Skeletal muscle tissue (tissue), 4 donors: ENCODE data around the gene DCTN2. TPM values are rescaled to one million over a fixed set of nuclear protein-coding genes. Genes with fewer than 3 reads are reported as not detected.

Experiments used
- H3K27ac ChIP-seq: one replicate; pipeline ENCODE4 v1.7.0; 2013; ENCODE audit warnings: mild to moderate bottlenecking, low read depth, low read length, inconsistent platforms
- H3K27me3 ChIP-seq, 3 donors: one replicate each; pipeline ENCODE4 v1.7.0; 2013; ENCODE audit warnings: low read length in 3 of 3; ENCODE audit not compliant: control insufficient read depth in 3 of 3, insufficient read depth in 3 of 3
- H3K36me3 ChIP-seq, 3 donors: one replicate each; pipeline ENCODE4 v1.7.0; 2013; ENCODE audit warnings: low read length in 3 of 3; ENCODE audit not compliant: control insufficient read depth in 3 of 3, insufficient read depth in 3 of 3
- H3K4me1 ChIP-seq, 3 donors: one replicate each; pipeline ENCODE4 v1.7.0; 2013; ENCODE audit warnings: low read length in 3 of 3, mild to moderate bottlenecking in 3 of 3; ENCODE audit not compliant: control insufficient read depth in 3 of 3, insufficient read depth in 3 of 3
- H3K4me3 ChIP-seq, 3 donors: one replicate each; pipeline ENCODE4 v1.7.0; 2013; ENCODE audit warnings: low read length in 3 of 3
- H3K9ac ChIP-seq, 3 donors: one replicate each; pipeline ENCODE4 v1.7.0; 2013; ENCODE audit warnings: low read length in 3 of 3, mild to moderate bottlenecking in 3 of 3, moderate library complexity in 2 of 3, low read depth in 1 of 3
- H3K9me3 ChIP-seq, 3 donors: one replicate each; pipeline ENCODE4 v1.7.0; 2013; ENCODE audit warnings: low read length in 3 of 3; ENCODE audit not compliant: control insufficient read depth in 3 of 3
- total RNA-seq: library from RNA; depleted of rRNA; stranded (reverse); fragments of >200 nt; gene quantifications from one replicate; pipeline ENCODE4 v1.2.3, GENCODE V29; 2014
- donor health status: Osteomylitis.

The DCTN2 gene
- total RNA-seq, 1 donor from 2014 or later, result 79.9 TPM

DNA sequence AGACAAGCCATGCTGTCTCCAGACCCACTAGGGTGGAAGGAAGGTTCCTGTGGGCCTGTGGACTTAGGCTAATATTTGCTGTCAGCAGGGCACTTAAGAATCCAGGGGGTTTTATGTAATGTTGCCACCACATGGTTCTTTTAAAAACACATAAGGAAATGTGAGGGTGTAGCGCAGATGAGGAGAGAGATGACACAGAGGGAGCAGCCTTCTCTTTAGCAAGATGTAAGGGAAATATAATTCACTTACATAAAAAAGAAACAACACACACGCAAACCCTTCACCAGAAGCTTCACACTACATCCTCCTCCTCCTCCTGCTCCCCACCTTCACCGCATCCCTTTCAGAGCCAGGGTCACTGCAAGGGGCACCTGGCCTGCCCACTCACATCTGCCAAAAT lies 39.1 kb upstream of the DCTN2 start:
- Histone ChIP-seq H3K9me3 (no peaks in the 10 kb centered on the region), H3K27me3 (peaks cover 0 to 17% (median 6%) of the 10 kb centered on the region in 3 donors), H3K4me3 (no peak overlapping the region), H3K9ac (no peak overlapping the region), H3K4me1 (peaks cover 6 to 8% (median 6%) of the 10 kb centered on the region in 3 donors), H3K27ac (no peak overlapping the region), H3K36me3 (no peaks in the 10 kb centered on the region)

DNA sequence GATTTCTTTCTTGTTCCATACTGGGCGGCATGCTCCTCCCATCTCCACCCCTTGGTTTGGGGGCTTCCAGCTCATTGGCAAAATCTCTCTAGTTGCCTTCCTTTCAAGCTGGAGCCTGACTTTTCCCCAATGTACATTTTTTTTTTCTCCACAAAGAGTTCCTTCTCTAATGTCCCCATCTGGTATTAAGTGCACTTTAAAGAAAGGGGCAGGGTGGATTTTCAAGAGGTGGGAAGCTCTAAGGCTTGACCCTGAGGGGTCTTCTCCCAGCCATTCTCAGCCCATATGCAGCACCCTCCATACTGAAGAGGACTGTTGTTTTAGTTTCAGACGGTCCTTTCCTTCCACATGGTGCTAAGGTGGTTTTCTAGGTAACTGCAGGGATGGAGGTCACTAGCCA lies 38.2 kb upstream of the DCTN2 start:
- H3K36me3 ChIP-seq, result no peaks in the 10 kb centered on the region
- peaks cover 0 to 17% (median 6%) of the 10 kb centered on the region in 3 donors for H3K27me3 ChIP-seq
- no peaks in the 10 kb centered on the region for H3K9me3 ChIP-seq

DNA sequence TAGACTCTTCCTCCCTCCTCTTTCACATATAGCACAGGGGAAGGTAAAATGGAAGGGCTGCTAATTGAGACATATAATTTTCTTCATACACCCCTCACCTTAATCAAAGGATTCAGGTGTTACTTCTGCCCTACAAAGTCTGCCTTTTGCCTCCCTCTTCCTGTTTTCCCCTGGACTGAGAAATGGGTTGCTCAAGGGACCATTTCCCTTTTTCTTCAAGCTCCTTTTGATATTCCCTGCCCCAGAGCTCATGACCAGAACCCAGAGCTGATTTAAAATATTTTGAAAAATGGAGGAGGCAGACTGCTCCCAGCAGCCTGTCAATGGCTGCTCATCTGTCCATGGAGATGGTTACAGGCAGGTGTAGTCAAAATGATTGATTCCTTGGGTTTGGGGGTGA lies 37.7 kb upstream of the DCTN2 start:
- H3K9ac ChIP-seq, result no peak overlapping the region
- H3K36me3 ChIP-seq, result no peaks in the 10 kb centered on the region
- H3K4me1 ChIP-seq, result peaks cover 0 to 4% (median 0%) of the 10 kb centered on the region in 3 donors
- H3K9me3 ChIP-seq, result no peaks in the 10 kb centered on the region
- H3K27ac ChIP-seq, result no peak overlapping the region
- peaks cover 0 to 17% (median 6%) of the 10 kb centered on the region in 3 donors for H3K27me3 ChIP-seq
- H3K4me3 ChIP-seq, result no peak overlapping the region

More for the DNA sequence above, 38.2 kb upstream of the DCTN2 start:
- Histone ChIP-seq H3K27ac (no peak overlapping the region), H3K4me1 (peaks cover 0 to 4% (median 0%) of the 10 kb centered on the region in 3 donors), H3K4me3 (no peak overlapping the region), H3K9ac (no peak overlapping the region)

DNA sequence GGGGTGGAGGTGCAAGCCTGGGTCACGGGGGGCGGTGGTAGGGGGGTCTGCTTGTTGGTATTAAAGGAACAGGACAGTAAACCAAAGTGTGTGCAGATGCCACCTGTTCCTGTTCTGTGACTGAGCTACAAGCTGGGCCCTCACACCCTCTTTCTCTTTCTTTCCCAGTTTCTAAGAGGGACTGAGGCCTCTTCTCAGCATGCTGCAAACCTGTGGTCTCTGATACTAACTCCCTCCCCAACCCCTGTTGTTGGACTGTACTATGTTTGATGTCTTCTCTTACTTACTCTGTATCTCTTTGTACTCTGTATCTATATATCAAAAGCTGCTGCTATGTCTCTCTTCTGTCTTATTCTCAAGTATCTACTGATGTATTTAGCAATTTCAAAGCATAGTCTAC lies 37.1 kb upstream of the DCTN2 start:
- Histone ChIP-seq H3K4me1 (peaks cover 0 to 4% (median 0%) of the 10 kb centered on the region in 3 donors), H3K9me3 (no peaks in the 10 kb centered on the region), H3K9ac (no peak overlapping the region), H3K36me3 (no peaks in the 10 kb centered on the region), H3K27ac (no peak overlapping the region), H3K27me3 (peaks cover 0 to 17% (median 6%) of the 10 kb centered on the region in 3 donors), H3K4me3 (no peak overlapping the region)

DNA sequence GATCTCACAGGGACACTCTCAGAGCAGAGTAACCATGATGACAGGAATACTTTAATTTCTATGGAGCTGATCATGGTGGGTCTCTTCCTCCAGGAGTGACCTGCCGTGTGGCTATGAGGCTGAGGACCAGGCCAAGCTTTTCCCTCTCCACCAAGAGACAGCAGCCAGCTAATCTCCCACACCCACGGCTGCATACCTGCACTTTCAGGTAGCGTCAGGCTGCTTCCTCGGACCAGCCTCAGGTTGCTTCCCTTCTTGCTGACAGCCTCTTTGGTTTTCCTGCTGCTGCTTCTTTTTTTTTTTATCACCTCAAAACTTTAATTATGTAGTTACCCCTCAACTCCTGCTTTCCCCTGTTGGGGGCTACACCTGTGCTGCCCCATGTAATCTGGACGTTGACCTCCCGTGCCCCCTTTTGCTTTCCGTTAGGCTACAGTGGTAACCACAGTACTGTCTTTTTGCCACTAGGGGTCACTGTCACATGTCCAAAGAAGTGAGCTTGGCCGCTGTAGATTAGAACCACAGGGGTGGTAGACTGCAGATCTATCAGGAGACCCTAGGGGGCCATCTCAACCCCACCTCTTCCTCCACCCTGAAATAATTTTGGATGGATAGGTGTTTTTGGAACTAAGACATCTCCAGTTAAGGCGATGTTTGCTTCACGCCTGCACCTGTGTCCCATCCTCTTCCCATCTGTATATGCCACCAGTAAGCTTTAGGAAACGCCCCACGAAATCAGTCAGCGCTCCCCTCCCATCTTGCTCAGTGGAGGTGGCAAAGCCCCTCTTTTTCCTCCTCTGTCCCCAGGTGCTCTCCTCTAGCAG lies 36.2 kb upstream of the DCTN2 start:
- H3K9me3 ChIP-seq, result no peaks in the 10 kb centered on the region
- no peak overlapping the region for H3K9ac ChIP-seq

DNA sequence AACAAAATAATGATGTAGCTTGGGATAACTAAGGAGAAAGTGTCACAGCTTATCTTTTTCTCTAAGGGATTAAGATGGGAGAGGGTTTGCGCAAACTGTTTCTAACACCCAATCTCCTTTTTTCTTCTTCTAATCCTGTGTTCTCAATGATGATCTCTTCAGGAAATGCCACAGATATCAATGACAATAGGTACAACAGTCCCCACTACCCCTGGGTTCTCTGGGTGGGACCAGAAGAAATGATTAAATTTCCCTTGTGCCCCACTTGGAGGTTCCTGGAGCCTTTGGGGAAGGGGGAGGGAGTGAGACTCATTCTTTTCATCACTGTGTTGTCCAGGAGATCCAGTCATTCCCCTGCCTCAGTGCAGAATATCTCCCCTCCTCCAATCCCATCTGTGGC lies 35.4 kb upstream of the DCTN2 start:
- Histone ChIP-seq H3K4me1 (peaks cover 0 to 4% (median 0%) of the 10 kb centered on the region in 3 donors), H3K9ac (no peak overlapping the region), H3K27ac (no peak overlapping the region), H3K36me3 (no peaks in the 10 kb centered on the region), H3K9me3 (no peaks in the 10 kb centered on the region), H3K4me3 (no peak overlapping the region), H3K27me3 (peaks cover 0 to 7% (median 0%) of the 10 kb centered on the region in 3 donors)

More for the DNA sequence above, 36.2 kb upstream of the DCTN2 start:
- Histone ChIP-seq H3K27me3 (peaks cover 0 to 9% (median 5%) of the 10 kb centered on the region in 3 donors), H3K4me3 (no peak overlapping the region), H3K36me3 (no peaks in the 10 kb centered on the region), H3K27ac (no peak overlapping the region), H3K4me1 (peaks cover 0 to 4% (median 0%) of the 10 kb centered on the region in 3 donors)

DNA sequence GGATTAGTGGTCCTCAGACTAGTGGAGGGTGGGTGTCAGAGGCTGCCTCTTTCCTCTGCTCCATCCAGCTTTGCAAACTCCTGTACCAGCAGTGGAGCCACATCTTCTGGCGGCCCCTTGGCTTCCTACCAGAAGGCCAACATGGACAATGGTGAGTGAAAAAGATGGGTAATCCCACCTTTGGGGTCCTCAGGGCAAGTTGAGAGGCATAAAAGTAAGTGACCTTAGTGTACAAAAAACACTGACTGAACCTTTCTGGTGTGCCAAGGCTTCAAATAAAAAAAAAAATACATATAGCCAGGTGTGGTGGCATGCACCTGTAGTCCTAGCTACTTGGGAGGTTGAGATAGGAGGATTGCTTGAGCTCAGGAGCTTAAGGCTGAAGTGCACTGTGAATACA lies 34.8 kb upstream of the DCTN2 start:
- Histone ChIP-seq H3K4me3 (no peak overlapping the region), H3K9me3 (no peaks in the 10 kb centered on the region)

DNA sequence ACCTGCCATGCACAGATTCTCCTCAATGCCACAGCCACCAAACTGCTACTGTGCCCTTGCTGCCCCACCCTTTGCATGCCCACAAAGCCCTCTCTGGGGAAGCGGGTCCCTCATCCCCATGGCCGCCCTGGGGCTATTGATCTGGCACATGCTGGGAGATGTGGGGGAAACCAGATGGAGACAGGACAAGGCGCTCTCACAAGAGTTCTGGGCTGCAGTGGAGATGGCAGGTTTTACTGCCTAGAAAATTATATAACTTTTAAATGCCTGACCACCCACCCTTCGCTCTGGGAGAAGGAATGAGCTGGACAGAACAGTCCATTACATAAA lies 33.4 kb upstream of the DCTN2 start:
- Histone ChIP-seq H3K4me1 (peaks cover 0 to 4% (median 0%) of the 10 kb centered on the region in 3 donors), H3K9me3 (no peaks in the 10 kb centered on the region), H3K27ac (no peak overlapping the region), H3K36me3 (no peaks in the 10 kb centered on the region), H3K27me3 (peaks cover 0 to 7% (median 0%) of the 10 kb centered on the region in 3 donors), H3K4me3 (no peak overlapping the region), H3K9ac (no peak overlapping the region)

More for the DNA sequence above, 34.8 kb upstream of the DCTN2 start:
- Histone ChIP-seq H3K36me3 (no peaks in the 10 kb centered on the region), H3K9ac (no peak overlapping the region), H3K4me1 (peaks cover 0 to 4% (median 0%) of the 10 kb centered on the region in 3 donors), H3K27me3 (peaks cover 0 to 7% (median 0%) of the 10 kb centered on the region in 3 donors), H3K27ac (no peak overlapping the region)

DNA sequence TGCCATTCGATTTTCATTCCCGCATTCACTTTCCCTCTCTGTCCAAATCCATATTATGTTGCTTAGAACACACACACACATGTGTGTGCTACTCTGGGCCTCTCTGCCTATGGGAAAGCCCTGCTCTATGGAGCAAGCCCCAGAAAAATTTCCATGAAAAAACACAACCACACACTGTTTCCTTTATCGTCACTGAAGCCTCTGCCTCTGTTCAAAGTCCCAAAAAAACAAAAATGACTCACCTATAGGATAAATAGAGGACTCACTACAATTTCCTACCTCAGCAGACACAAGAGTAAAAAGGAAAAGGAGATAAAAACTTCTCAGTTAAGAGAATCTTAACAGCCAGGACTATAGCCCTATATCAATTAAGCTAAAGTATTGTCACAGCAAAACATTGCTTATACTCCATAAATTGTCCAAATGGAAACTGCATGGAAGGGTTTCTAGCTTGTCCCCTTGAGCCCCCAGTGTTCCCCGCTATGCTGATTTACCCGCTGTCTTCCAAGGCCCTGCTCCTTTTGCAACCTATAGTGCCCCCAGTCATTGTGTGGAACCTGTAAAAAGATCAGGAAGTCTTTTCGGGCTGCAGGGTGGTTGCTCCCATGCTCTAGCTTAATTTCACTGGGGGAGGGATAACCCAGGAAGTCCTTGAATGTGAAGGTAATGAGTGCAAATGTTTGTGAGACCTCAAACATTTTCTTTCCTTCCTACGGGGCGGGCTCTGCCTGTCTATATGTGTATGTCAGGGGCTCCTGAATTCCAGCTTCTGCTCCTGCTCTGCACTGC lies 32.9 kb upstream of the DCTN2 start:
- Histone ChIP-seq H3K9me3 (no peaks in the 10 kb centered on the region), H3K27ac (no peak overlapping the region), H3K4me1 (peaks cover 0 to 4% (median 0%) of the 10 kb centered on the region in 3 donors), H3K9ac (no peak overlapping the region), H3K36me3 (no peaks in the 10 kb centered on the region), H3K4me3 (no peak overlapping the region), H3K27me3 (peaks cover 0 to 7% (median 0%) of the 10 kb centered on the region in 3 donors)

DNA sequence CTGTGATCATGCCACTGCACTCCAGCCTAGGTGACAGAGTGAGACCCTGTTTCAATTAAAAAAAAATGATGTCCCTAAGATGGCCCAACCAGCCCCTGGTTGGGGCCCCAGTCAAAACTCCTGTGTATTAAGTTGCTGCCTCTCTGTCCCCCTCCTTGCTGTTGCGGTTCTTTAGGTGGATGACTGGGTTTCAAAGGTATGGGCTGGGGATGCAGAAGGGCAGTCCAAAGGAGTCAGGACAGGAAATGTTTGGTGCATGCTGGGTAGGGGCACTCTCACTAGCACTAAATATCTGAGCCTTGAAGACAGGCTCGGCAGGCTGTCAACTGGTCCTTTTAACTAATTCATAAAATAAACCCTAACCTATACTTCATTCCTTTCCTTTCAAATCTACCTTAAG lies 32.0 kb upstream of the DCTN2 start:
- Histone ChIP-seq H3K4me3 (no peak overlapping the region), H3K9ac (no peak overlapping the region), H3K36me3 (no peaks in the 10 kb centered on the region), H3K4me1 (peaks cover 0 to 4% (median 0%) of the 10 kb centered on the region in 3 donors), H3K9me3 (no peaks in the 10 kb centered on the region), H3K27ac (no peak overlapping the region), H3K27me3 (peaks cover 0 to 7% (median 0%) of the 10 kb centered on the region in 3 donors)
